Rectal smooth muscle tissue (tissue), 1 donor: ENCODE results near the gene CERT1.

Experiments
- H3K27ac ChIP-seq: one replicate; pipeline ENCODE4 v1.7.0; 2013; ENCODE audit warnings: low read depth, low read length, inconsistent platforms
- H3K27me3 ChIP-seq: one replicate; pipeline ENCODE4 v1.7.0; 2013; ENCODE audit warnings: low read length; ENCODE audit not compliant: control insufficient read depth, insufficient read depth
- H3K36me3 ChIP-seq: one replicate; pipeline ENCODE4 v1.7.0; 2013; ENCODE audit warnings: low read length; ENCODE audit not compliant: control insufficient read depth, insufficient read depth
- H3K4me1 ChIP-seq: one replicate; pipeline ENCODE4 v1.7.0; 2013; ENCODE audit warnings: low read length; ENCODE audit not compliant: control insufficient read depth, insufficient read depth
- H3K4me3 ChIP-seq: one replicate; pipeline ENCODE4 v1.7.0; 2013; ENCODE audit warnings: low read length
- H3K9ac ChIP-seq: one replicate; pipeline ENCODE4 v1.7.0; 2013; ENCODE audit warnings: low read length

CERT1 gene

DNA sequence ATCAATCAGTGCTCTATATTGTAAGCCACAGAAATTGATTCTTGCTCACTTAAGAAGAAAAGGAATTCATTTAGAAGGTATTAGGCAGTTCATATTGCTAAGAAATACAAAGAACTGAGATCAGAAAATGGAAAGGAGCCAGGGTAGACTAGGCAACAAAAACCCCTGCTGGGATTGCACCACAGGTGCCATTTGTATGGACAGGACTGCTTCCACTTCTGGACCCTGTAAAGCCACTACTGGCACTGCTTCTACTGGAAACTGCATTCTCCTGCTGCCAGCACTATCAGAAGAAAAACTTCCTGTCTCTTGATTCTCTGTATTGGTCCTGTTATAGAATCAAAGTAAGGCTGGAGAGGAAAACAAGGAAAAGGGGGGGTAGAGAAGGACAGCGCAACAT is 45.9 kb downstream of the CERT1 start:
- H3K4me1 ChIP-seq, result no peaks in the 10 kb centered on the region
- H3K27ac ChIP-seq, result no peak overlapping the region
- no peaks in the 10 kb centered on the region for H3K36me3 ChIP-seq
- no peak overlapping the region for H3K4me3 ChIP-seq
- no peaks in the 10 kb centered on the region for H3K27me3 ChIP-seq
- H3K9ac ChIP-seq, result no peak overlapping the region

DNA sequence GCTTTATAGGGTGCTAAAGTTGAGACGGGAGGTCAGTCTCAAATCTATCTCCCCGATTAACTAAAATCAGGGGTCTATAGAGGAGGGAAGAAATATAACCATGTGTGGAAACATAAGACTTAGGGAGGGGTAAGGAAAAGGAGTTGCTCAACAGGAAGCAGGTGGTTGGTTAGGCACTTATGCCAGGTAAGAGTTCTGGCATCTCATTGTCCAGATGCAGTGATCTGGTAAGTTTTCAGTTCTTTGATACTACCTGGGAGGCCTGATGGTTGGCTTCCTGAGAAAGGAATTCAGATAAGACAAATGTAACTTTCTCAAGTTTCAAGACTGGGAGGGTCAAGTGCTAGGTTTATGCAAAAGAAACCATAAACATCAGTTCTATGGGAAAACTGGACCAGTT is 47.7 kb downstream of the CERT1 start:
- Histone ChIP-seq H3K27ac (no peak overlapping the region), H3K4me3 (no peak overlapping the region), H3K4me1 (no peaks in the 10 kb centered on the region), H3K27me3 (no peaks in the 10 kb centered on the region), H3K9ac (no peak overlapping the region), H3K36me3 (no peaks in the 10 kb centered on the region)

DNA sequence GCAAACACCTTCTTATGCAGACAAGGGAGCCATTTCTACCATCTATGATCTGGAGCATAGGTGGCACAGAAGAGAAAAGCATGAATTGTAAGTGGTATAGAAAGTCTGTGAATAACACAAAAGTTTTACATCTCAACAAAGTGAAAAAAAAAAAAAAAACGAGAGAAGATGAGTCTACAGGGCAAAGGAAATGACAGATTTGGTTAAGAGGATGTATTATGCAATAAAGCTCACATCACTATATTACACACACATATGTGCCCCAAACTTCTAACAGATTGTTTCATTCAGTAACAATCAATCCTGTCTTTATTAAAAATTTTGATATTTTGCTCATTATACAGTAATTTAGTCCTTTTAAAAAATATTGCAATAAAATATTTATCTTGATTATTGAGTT is 49.8 kb downstream of the CERT1 start:
- H3K9ac ChIP-seq, result no peak overlapping the region
- no peaks in the 10 kb centered on the region for H3K27me3 ChIP-seq
- no peak overlapping the region for H3K4me3 ChIP-seq
- H3K4me1 ChIP-seq, result no peaks in the 10 kb centered on the region
- H3K27ac ChIP-seq, result no peak overlapping the region
- H3K36me3 ChIP-seq, result no peaks in the 10 kb centered on the region

DNA sequence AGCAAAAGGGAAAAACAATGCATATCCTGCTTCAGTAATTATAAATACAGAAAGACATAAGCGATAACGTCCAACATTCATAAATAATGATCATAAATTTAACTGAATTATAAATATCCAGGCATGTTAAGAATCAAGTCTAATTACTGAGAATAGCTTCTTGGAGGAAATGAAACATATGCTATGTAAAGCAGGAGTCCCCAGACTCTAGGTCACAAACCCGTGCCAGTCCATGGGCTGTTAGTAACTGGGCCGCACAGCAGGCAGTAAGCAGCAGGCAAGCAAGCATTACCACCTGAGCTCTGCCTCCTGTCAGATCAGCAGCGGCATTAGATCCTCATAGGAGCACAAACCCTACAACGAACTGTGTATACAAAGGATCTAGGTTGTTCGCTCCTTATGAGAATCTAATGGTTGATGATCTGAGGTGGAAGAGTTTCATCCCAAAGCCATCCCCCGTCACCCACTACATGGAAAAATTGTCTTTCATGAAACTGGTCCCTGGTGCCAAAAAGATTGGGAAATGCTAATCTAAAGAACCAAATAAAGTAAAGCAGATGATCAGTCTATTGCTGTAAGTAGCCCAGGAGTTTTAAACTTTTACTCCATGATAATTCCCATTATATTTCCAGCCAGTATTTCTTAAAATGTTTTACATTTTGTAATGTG is 50.4 kb downstream of the CERT1 start:
- H3K27ac ChIP-seq, result no peak overlapping the region
- H3K27me3 ChIP-seq, result no peaks in the 10 kb centered on the region
- no peak overlapping the region for H3K9ac ChIP-seq
- H3K36me3 ChIP-seq, result no peaks in the 10 kb centered on the region
- no peaks in the 10 kb centered on the region for H3K4me1 ChIP-seq
- H3K4me3 ChIP-seq, result no peak overlapping the region

DNA sequence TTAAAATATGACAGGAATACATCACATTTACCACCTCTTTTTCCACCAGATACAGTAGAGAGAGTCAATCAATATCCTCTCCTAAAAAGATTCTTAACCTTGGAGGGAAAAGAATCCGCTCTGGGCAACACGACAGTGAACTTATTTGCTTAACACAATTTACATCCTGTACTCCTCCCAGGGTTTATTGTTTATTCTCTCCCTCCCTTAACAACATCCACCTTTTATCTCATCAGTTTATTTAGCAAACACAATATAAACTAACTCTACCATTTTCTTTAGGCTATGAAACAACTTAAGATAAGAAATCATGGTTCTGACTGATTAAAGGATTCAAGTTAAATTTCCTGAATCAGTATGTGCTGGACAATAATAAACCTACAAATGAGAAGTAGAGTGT is 50.9 kb downstream of the CERT1 start:
- Histone ChIP-seq H3K27me3 (no peaks in the 10 kb centered on the region), H3K27ac (no peak overlapping the region), H3K36me3 (no peaks in the 10 kb centered on the region), H3K4me1 (no peaks in the 10 kb centered on the region), H3K9ac (no peak overlapping the region), H3K4me3 (no peak overlapping the region)

DNA sequence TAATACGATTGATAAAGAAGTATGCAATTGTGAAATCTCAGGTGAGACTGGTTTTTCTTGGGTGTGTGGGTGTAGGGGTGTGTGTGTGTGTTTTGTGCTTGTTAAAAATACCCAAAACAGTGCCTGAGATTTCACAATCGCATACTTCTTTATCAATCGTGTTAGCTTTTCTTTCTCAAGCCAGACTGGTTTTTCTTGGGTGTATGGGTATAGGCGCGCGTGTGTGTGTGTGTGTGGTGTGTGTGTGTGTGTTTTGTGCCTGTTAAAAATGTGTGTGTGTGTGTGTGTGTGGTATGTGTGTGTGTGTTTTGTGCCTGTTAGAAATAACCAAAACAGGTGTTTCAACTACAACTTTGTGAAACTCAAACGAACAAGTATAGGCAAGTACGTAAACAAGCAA is 53.7 kb downstream of the CERT1 start:
- Histone ChIP-seq H3K27ac (no peak overlapping the region), H3K36me3 (no peaks in the 10 kb centered on the region), H3K9ac (no peak overlapping the region), H3K4me3 (no peak overlapping the region), H3K27me3 (no peaks in the 10 kb centered on the region), H3K4me1 (no peaks in the 10 kb centered on the region)

DNA sequence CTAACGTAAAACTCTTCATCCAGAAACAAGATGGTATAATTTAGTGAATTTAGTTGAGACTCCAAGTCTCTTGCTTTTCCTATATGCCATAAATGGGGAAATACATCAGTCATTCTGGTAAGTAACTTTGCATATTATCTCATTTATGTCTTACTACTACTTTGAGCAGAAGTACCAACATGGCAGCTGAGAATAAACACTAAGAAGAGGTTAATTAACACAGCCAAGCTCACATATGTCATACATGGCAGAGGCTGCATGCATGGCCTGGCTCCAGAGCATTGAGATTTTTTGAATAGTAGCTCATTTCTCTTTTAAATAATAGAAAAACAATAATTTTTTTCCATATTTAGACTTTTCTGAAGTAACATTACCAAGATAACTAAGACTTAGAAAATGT is 54.3 kb downstream of the CERT1 start:
- Histone ChIP-seq H3K27ac (no peak overlapping the region), H3K9ac (no peak overlapping the region), H3K4me3 (no peak overlapping the region), H3K27me3 (no peaks in the 10 kb centered on the region), H3K36me3 (no peaks in the 10 kb centered on the region), H3K4me1 (no peaks in the 10 kb centered on the region)

DNA sequence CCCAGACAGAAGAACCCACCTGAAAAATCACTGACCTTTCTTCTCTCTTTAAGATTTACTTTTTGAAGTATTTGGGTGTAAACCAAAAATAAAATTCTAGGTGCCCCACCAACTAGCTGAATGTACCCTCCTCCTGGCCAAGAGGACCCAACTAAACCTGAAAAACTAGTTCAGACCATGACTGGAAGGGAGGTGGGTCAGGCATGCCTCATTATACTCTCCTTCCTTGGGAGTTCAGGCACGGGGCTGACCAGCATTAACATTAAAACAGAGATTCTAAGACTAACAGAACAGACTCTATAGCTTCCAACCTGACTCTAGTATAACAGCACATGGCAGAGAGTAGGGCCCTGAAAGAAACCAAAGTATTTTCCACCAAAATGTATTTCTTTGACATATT is 61.4 kb downstream of the CERT1 start:
- no peak overlapping the region for H3K4me3 ChIP-seq
- no peak overlapping the region for H3K27ac ChIP-seq
- H3K36me3 ChIP-seq, result no peaks in the 10 kb centered on the region
- no peaks in the 10 kb centered on the region for H3K4me1 ChIP-seq
- no peaks in the 10 kb centered on the region for H3K27me3 ChIP-seq
- no peak overlapping the region for H3K9ac ChIP-seq

DNA sequence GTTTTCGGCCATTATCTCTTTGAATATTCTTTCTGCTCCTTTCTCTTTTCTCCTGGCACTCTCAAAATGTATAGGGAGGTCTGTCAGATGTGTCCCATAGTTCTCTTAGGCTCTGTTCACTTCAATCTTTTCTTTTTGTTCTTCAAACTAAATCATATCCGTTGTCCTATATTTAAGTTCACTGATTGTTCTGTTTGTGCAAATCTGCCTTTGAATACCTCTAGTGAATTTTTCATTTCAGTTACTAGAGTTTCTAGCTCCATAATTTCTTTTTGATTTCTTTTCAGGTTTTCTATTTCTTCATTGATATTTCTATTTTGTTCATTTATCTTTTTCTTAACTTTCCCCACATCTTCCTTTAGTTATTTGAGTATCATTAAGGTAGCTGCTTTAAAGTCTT is 65.4 kb downstream of the CERT1 start:
- H3K36me3 ChIP-seq, result no peaks in the 10 kb centered on the region
- H3K27me3 ChIP-seq, result no peaks in the 10 kb centered on the region
- H3K9ac ChIP-seq, result no peak overlapping the region
- no peak overlapping the region for H3K4me3 ChIP-seq
- no peaks in the 10 kb centered on the region for H3K4me1 ChIP-seq
- H3K27ac ChIP-seq, result no peak overlapping the region

DNA sequence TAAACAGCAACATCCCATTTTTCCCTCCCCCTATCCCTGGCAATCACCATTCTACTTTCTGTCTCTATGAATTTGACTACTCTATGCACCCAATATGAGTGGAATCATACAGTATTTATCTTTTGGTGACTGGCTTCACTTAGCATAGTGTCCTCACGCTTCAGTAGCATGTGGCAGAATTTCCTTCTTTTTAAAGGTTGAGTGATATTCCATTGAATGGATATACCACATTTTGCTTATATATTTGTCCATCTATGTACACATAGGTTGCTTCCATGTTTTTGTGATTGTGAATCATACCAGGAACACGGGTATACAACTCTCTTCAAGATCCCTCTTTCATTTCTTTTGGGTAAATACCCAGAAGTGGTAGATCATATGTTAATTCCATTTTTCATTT is 69.9 kb downstream of the CERT1 start:
- no peak overlapping the region for H3K4me3 ChIP-seq
- H3K36me3 ChIP-seq, result no peaks in the 10 kb centered on the region
- no peaks in the 10 kb centered on the region for H3K4me1 ChIP-seq
- H3K9ac ChIP-seq, result no peak overlapping the region
- no peaks in the 10 kb centered on the region for H3K27me3 ChIP-seq
- no peak overlapping the region for H3K27ac ChIP-seq

DNA sequence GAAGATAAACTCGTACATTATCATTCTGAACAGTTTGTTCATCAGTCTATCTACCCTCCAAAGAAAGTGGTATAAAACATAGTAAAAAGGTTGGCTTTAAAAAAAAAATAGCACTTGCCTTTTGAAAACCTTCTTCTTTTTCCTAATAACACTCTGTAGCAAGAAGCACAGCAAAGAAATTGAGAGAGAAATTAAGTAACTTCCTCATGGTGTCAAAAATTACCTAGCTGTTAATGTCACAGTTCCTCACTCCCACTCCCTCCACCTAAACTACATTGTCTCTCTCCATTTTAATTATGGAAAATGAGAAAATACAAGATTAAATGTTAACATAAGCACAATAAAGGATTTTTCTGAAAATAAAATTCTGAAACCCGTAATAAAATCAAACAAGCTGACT is 72.2 kb downstream of the CERT1 start:
- H3K27me3 ChIP-seq, result no peaks in the 10 kb centered on the region

DNA sequence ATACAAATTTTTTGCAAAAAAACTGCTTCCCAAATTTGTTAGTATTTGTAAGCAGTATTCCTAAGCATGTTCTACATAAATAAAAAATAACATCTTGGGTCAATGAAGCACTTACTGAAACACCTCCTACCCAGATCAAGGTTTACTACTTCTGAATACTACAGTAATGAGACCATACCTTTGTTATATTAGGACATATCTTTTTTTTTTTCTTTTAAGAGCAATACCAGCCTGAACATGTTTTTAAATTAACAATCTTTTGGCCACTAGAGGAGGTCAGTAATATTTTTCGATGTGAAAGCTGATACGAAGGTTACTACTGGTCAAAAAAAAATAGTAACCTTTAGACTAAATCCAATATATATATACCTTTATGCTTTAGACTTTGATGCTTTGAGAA is 72.7 kb downstream of the CERT1 start:
- H3K36me3 ChIP-seq, result no peaks in the 10 kb centered on the region
- no peaks in the 10 kb centered on the region for H3K4me1 ChIP-seq
- no peaks in the 10 kb centered on the region for H3K27me3 ChIP-seq
- no peak overlapping the region for H3K27ac ChIP-seq
- no peak overlapping the region for H3K9ac ChIP-seq
- no peak overlapping the region for H3K4me3 ChIP-seq

More for the DNA sequence above, 72.2 kb downstream of the CERT1 start:
- H3K4me3 ChIP-seq, result no peak overlapping the region
- H3K4me1 ChIP-seq, result no peaks in the 10 kb centered on the region
- no peaks in the 10 kb centered on the region for H3K36me3 ChIP-seq
- H3K27ac ChIP-seq, result no peak overlapping the region
- H3K9ac ChIP-seq, result no peak overlapping the region

DNA sequence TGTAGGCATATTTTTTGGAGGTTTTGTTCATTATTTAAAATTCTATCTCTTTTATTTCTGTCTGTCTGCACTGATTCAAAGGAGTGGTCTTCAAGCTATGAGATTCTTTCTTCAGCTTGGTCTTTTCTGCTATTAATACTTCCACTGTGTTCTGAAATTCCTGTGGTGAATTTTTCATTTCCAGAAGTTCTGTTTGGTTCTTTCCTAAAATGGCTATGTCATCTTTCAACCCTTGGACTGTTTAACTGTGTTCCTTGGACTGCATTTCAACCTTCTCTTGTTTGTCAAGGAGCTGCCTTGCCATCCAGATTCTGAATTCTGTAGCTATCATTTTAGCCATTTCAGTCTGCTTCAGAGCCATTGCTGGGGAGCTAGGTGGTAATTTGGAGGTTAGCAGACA is 76.3 kb downstream of the CERT1 start:
- no peak overlapping the region for H3K4me3 ChIP-seq
- H3K27ac ChIP-seq, result no peak overlapping the region
- no peaks in the 10 kb centered on the region for H3K36me3 ChIP-seq
- no peak overlapping the region for H3K9ac ChIP-seq
- H3K4me1 ChIP-seq, result no peaks in the 10 kb centered on the region
- no peaks in the 10 kb centered on the region for H3K27me3 ChIP-seq
